ENCODE measurements around the gene ZNF197.
"Not testable (repeated sequence)": the region's sequence is repeated elsewhere in the genome, so short reads cannot be mapped to it uniquely, and the experiment has no call there.

ZNF197 gene

DNA sequence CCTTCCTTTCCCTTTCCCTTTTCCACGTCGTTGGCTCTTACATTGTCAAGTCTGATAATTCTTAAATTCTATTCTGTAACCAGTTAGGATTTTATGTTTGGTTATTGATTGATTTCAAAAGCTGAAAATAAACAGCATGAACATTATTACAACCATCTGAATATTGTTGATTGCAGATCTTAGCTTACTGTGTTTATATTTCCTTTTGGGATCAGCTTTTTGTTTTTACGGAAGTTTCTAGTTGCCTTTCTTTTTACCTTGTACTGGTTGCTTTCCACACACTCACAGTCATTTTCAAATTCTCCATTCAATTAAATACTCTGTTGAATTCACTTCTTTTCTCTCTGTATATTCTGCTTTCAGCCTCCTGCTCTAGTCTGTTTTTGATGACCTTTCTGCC lies 40.3 kb downstream of the ZNF197 start:
- H3K27ac ChIP-seq (replicated peaks), result no peak overlapping the region
- no peak for DNase-seq (ENCODE audit: low read depth in 1 of 2, low spot score in 1 of 2)
- H3K4me3 ChIP-seq (replicated peaks; ENCODE audit: insufficient read depth, low read length), result no peak overlapping the region
- no peaks in the 10 kb centered on the region for H3K27me3 ChIP-seq (ENCODE audit: insufficient read depth, poor library complexity, severe bottlenecking)
- TF ChIP-seq GABPA (IDR thresholded peaks at IDR 0.05; ENCODE audit: low read depth) (no peak), SPI1 (IDR thresholded peaks at IDR 0.05; ENCODE audit: borderline replicate concordance, low read depth) (no peak), POLR2AphosphoS5 (IDR thresholded peaks at IDR 0.05; ENCODE audit: low read depth) (no peak)
- TF ChIP-seq, protein P1, sequence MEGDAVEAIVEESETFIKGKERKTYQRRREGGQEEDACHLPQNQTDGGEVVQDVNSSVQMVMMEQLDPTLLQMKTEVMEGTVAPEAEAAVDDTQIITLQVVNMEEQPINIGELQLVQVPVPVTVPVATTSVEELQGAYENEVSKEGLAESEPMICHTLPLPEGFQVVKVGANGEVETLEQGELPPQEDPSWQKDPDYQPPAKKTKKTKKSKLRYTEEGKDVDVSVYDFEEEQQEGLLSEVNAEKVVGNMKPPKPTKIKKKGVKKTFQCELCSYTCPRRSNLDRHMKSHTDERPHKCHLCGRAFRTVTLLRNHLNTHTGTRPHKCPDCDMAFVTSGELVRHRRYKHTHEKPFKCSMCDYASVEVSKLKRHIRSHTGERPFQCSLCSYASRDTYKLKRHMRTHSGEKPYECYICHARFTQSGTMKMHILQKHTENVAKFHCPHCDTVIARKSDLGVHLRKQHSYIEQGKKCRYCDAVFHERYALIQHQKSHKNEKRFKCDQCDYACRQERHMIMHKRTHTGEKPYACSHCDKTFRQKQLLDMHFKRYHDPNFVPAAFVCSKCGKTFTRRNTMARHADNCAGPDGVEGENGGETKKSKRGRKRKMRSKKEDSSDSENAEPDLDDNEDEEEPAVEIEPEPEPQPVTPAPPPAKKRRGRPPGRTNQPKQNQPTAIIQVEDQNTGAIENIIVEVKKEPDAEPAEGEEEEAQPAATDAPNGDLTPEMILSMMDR (IDR thresholded peaks at IDR 0.05; ENCODE audit: insufficient read depth, low read length), result no peak
- TF ChIP-seq, protein P2, sequence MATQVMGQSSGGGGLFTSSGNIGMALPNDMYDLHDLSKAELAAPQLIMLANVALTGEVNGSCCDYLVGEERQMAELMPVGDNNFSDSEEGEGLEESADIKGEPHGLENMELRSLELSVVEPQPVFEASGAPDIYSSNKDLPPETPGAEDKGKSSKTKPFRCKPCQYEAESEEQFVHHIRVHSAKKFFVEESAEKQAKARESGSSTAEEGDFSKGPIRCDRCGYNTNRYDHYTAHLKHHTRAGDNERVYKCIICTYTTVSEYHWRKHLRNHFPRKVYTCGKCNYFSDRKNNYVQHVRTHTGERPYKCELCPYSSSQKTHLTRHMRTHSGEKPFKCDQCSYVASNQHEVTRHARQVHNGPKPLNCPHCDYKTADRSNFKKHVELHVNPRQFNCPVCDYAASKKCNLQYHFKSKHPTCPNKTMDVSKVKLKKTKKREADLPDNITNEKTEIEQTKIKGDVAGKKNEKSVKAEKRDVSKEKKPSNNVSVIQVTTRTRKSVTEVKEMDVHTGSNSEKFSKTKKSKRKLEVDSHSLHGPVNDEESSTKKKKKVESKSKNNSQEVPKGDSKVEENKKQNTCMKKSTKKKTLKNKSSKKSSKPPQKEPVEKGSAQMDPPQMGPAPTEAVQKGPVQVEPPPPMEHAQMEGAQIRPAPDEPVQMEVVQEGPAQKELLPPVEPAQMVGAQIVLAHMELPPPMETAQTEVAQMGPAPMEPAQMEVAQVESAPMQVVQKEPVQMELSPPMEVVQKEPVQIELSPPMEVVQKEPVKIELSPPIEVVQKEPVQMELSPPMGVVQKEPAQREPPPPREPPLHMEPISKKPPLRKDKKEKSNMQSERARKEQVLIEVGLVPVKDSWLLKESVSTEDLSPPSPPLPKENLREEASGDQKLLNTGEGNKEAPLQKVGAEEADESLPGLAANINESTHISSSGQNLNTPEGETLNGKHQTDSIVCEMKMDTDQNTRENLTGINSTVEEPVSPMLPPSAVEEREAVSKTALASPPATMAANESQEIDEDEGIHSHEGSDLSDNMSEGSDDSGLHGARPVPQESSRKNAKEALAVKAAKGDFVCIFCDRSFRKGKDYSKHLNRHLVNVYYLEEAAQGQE (IDR thresholded peaks at IDR 0.05; ENCODE audit: insufficient replicate concordance, low read depth), result no peak

DNA sequence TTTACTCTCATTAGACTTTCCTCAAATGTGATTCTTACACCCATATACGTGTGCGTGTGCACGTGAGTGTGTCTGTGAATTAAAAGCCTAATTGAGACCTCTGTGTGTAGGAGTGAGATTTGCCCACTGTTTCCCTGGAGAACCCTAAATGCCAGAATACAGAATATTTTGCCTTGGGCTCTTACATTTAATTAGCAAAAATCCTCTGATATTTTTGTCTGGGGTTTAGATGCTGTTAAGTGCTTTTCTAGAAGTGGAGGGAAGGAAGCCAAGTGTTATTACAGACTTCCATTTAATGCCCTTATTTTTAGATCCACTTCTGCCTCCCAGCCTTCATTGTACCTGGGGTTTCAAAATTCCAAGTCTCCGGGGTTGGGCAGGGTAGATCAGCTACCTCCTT lies 41.5 kb downstream of the ZNF197 start:
- no peak for DNase-seq (ENCODE audit: low read depth in 1 of 2, low spot score in 1 of 2)
- Histone ChIP-seq H3K27ac (replicated peaks) (no peak overlapping the region), H3K4me3 (replicated peaks; ENCODE audit: insufficient read depth, low read length) (no peak overlapping the region), H3K27me3 (ENCODE audit: insufficient read depth, poor library complexity, severe bottlenecking) (no peaks in the 10 kb centered on the region)
- TF ChIP-seq, protein P2 (IDR thresholded peaks at IDR 0.05; ENCODE audit: insufficient replicate concordance, low read depth), result no peak
- no peak for TF ChIP-seq POLR2AphosphoS5 (IDR thresholded peaks at IDR 0.05; ENCODE audit: low read depth)
- TF ChIP-seq, protein P1 (IDR thresholded peaks at IDR 0.05; ENCODE audit: insufficient read depth, low read length), result no peak
- TF ChIP-seq GABPA (IDR thresholded peaks at IDR 0.05; ENCODE audit: low read depth), result no peak
- no peak for TF ChIP-seq SPI1 (IDR thresholded peaks at IDR 0.05; ENCODE audit: borderline replicate concordance, low read depth)

DNA sequence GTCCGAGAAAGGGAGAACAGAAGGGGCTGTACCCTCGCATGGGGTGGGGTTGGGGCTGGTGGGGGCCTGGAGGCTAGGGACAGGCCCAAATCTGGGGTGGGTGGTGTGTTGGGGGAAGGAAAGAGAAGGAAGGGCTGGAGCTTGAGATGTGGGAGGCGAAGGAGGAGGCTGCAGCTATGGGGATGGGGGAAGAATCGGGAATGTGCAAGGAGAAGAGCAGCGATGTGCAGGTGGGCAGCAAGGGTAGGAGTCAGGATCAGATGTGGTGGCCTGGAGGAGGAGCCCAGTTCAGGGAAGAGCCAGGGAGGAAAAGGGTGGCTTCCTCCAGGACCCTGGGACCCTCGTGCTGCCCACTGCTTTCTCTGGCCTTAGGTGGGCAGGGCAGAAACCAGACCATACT lies 44.9 kb downstream of the ZNF197 start:
- Histone ChIP-seq H3K27me3 (ENCODE audit: insufficient read depth, poor library complexity, severe bottlenecking) (no peaks in the 10 kb centered on the region), H3K27ac (replicated peaks) (no peak overlapping the region), H3K4me3 (replicated peaks; ENCODE audit: insufficient read depth, low read length) (no peak overlapping the region)
- TF ChIP-seq, protein P2 (IDR thresholded peaks at IDR 0.05; ENCODE audit: insufficient replicate concordance, low read depth), result no peak
- TF ChIP-seq, protein P1 (IDR thresholded peaks at IDR 0.05; ENCODE audit: insufficient read depth, low read length), result no peak
- TF ChIP-seq SPI1 (IDR thresholded peaks at IDR 0.05; ENCODE audit: borderline replicate concordance, low read depth) (no peak), GABPA (IDR thresholded peaks at IDR 0.05; ENCODE audit: low read depth) (no peak), POLR2AphosphoS5 (IDR thresholded peaks at IDR 0.05; ENCODE audit: low read depth) (no peak)
- no peak for DNase-seq (ENCODE audit: low read depth in 1 of 2, low spot score in 1 of 2)

DNA sequence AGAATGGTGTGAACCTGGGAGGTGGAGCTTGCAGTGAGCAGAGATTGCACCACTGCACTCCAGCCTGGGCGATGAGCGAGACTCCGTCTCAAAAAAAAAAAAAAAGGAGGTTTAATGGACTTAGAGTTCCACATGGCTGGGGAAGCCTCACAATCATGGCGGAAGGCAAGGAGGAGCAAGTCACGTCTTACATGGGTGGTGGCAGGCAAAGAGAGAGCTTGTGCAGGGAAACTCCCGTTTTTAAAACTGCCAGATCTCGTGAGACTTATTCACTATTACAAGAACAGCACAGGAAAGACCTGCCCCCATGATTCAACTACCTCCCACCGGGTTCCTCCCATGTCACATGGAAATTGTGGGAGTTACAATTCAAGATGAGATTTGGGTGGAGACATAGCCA lies 48.6 kb downstream of the ZNF197 start:
- H3K4me3 ChIP-seq (replicated peaks; ENCODE audit: insufficient read depth, low read length); H3K27me3 ChIP-seq (ENCODE audit: insufficient read depth, poor library complexity, severe bottlenecking); DNase-seq (ENCODE audit: low read depth in 1 of 2, low spot score in 1 of 2); H3K27ac ChIP-seq (replicated peaks): not testable (repeated sequence)
